ENCODE results near the gene C20orf204.

- TF ChIP-seq CTCF (IDR thresholded peaks at IDR 0.05) (no peak), POLR2A (IDR thresholded peaks at IDR 0.05) (no peak)
These were observed 35.1 kb upstream of the C20orf204 start for GRCh38 chr20:64000906-64001305.

Data from testis (tissue), 2 donors.